ENCODE results near the gene ZNF469.

DNA sequence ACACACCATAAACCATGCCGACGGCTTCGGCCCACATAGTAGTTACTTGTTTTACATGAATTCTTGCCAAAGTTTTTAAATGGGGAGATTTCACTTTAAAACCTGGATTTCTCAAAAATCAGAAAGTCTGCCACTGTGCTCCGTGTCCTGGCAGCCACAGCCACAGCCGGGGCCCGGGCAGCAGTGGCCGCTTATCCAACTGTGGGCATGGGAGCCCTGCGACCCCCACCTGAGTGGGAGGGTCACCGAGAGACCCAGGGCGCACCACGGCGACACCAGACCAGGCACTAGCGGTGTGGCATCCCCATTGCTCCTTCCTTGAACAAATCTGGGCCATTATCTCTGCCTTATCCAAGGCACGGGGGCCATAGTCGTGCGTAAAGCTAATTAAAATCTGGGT, 30.0 kb downstream of the ZNF469 start:
- TF ChIP-seq EP300 (IDR thresholded peaks at IDR 0.05) (no peak), CTCF (IDR thresholded peaks at IDR 0.05) (no peak), POLR2A (IDR thresholded peaks at IDR 0.05) (no peak), POLR2AphosphoS5 (IDR thresholded peaks at IDR 0.05) (no peak)

All from gastroesophageal sphincter (tissue), 3 donors.